ENCODE data around the gene BATF. TPM values are rescaled to one million over a fixed set of nuclear protein-coding genes. Genes with fewer than 3 reads are reported as not detected.

BATF gene
- total RNA-seq, 4 donors from 2014 or later = 3.1 to 28.1 (median 5.9) TPM; not detected in 1

- no peak overlapping the region for H3K27ac ChIP-seq
- H3K36me3 ChIP-seq = no peaks in the 10 kb centered on the region
- H3K9me3 ChIP-seq = no peaks in the 10 kb centered on the region
- no peaks in the 10 kb centered on the region for H3K27me3 ChIP-seq
- TF ChIP-seq CTCF (IDR thresholded peaks at IDR 0.05) (no peak), POLR2A (IDR thresholded peaks at IDR 0.05) (no peak)
- H3K4me3 ChIP-seq = no peak overlapping the region
- H3K4me1 ChIP-seq = peaks cover 0 to 8% (median 4%) of the 10 kb centered on the region in 4 donors
- DNase-seq = peak in 1 of 3 donors; percentile 6
These were observed 5.3 kb downstream of the BATF start for GRCh38 chr14:75527449-75528163.

- Histone ChIP-seq H3K27me3 (no peaks in the 10 kb centered on the region), H3K9me3 (no peaks in the 10 kb centered on the region), H3K4me3 (no peak overlapping the region), H3K27ac (no peak overlapping the region), H3K36me3 (no peaks in the 10 kb centered on the region), H3K4me1 (peaks cover 0 to 2% (median 0%) of the 10 kb centered on the region in 4 donors)
- DNase-seq = peak in 2 of 3 donors; percentile 4 to 38
- no peak for TF ChIP-seq POLR2A (IDR thresholded peaks at IDR 0.05)
- no peak for TF ChIP-seq CTCF (IDR thresholded peaks at IDR 0.05)
These were observed 9.0 kb downstream of the BATF start for GRCh38 chr14:75531256-75531655.

GRCh38 chr14:75531660-75532317 is 9.5 kb downstream of the BATF start:
- no peaks in the 10 kb centered on the region for H3K36me3 ChIP-seq
- no peaks in the 10 kb centered on the region for H3K9me3 ChIP-seq
- H3K4me3 ChIP-seq = no peak overlapping the region
- H3K27me3 ChIP-seq = no peaks in the 10 kb centered on the region
- DNase-seq = no peak
- TF ChIP-seq CTCF (IDR thresholded peaks at IDR 0.05) (no peak), POLR2A (IDR thresholded peaks at IDR 0.05) (no peak)
- no peak overlapping the region for H3K27ac ChIP-seq
- peaks cover 0 to 4% (median 1%) of the 10 kb centered on the region in 4 donors for H3K4me1 ChIP-seq

- peak overlapping the region in 3 of 4 donors; percentile 22 to 90 (median 83) for H3K27ac ChIP-seq
- H3K36me3 ChIP-seq = no peaks in the 10 kb centered on the region
- no peak for TF ChIP-seq CTCF (IDR thresholded peaks at IDR 0.05)
- TF ChIP-seq POLR2A (IDR thresholded peaks at IDR 0.05) = no peak
- no peak overlapping the region for H3K4me3 ChIP-seq
- no peaks in the 10 kb centered on the region for H3K27me3 ChIP-seq
- DNase-seq = peak in 1 of 3 donors; percentile 8
- H3K4me1 ChIP-seq = peaks cover 0 to 7% (median 1%) of the 10 kb centered on the region in 4 donors
- no peaks in the 10 kb centered on the region for H3K9me3 ChIP-seq
These were observed 11.7 kb downstream of the BATF start for GRCh38 chr14:75533791-75534555.

- no peak for DNase-seq
- Histone ChIP-seq H3K27ac (peak overlapping the region; percentile 22 to 90 (median 76)), H3K9me3 (no peaks in the 10 kb centered on the region), H3K27me3 (no peaks in the 10 kb centered on the region), H3K36me3 (no peaks in the 10 kb centered on the region), H3K4me3 (no peak overlapping the region), H3K4me1 (peaks cover 0 to 7% (median 4%) of the 10 kb centered on the region in 4 donors)
- no peak for TF ChIP-seq CTCF (IDR thresholded peaks at IDR 0.05)
- no peak for TF ChIP-seq POLR2A (IDR thresholded peaks at IDR 0.05)
These were observed 13.1 kb downstream of the BATF start for GRCh38 chr14:75535164-75535898.

All from Peyer's patch (tissue), 4 donors.